GM18868 (cell line): ENCODE results near the gene CD300LF.

Source experiments
- ATAC-seq: cut with Tn5 transposase; IDR thresholded peaks from one replicate; pipeline ENCODE4 v1.9.1; 2021; ENCODE audit warnings: mild to moderate bottlenecking, moderate library complexity; ENCODE audit not compliant: unreplicated experiment

Gene CD300LF

DNA sequence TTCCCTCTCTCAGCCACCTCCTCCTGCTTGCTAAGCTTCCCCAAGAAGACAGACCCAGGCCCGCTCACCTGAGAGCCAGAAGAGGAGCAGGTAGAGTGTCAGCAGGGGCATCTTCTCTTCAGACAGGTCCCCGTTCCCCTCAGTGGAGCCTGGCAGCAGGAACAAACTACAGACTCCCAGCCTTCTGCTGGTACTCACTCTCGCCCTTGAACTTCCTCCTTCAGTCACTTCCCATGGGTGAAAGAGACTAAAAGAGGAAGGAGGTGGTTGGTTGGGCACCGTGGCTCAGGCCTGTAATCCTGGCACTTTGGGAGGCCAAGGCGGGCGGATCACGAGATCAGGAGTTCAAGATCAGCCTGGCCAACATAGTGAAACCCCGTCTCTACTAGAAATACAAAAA is at the start of gene CD300LF:
Gene CD300LF, minus strand, starts transcription at position 168 of the 400 bp plus-strand sequence. Its CDS starts 57 bp downstream, at position 111.
- ATAC-seq, result no peak

DNA sequence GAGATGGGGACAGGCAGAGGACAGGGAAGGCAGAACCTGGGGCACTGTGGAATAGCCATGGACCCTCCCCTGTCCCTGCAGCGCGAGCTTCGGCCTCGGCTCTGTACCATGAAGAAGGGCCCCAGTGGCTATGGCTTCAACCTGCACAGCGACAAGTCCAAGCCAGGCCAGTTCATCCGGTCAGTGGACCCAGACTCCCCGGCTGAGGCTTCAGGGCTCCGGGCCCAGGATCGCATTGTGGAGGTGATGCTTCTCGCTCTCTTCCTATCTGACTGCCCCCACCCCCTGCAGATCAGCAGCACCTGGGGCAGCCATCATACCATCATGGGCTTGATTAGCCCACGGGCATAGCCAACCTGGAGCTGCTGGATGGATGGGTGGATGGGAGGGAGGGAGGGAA is 49.2 kb upstream of the CD300LF start:
- no peak for ATAC-seq

DNA sequence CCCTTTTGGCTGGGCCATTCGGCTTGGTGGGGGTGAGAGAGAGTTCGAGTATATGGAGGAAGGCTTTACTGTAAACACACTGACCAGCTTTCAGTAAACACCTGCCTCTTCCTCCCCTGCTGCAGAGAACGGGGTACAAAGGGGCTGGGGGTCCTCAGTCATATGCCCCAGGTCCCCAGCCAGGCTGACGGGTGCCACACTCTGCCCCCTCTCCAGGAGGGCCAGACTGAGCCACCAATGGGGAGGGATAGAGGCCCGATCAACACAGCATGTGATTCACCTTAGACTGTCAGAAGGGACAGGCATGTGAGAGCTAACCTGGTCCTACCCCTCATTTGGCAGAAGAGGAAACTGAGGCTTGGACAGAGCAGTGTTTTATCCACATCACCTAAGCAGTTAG is 48.7 kb upstream of the CD300LF start:
- ATAC-seq, result no peak

DNA sequence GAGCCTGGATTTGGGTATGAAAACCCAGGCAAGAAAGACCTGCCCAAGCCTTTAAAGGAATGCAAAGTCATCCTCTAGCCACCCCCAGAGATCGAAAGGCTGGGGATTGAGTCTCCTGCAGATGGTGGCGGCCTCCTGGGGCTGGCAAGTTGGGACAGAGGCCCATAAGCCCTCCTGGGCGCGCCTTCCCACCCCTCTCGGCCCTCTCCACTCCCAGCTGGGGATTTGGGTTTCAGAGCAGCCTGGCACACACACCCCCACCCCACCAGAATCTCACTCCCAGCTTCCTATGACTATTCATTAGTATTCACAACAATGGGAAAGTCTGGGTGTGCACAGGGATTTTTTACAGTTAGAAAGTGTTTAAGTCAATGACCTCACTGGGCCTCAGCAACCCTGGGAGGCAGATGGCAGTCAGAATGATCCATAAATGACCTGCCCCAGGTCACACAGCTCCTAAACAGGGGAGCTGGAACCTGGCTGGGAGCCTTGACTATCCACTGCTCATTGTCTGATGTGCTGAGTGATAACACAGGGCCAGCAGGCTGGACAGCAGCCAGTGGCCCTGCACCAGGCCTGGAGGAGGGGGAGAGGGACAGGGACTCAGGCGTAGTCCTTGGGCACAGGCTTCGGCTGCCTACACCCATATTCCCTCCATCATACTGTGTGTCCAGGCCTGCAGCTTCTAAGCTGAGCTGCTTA is 47.8 kb upstream of the CD300LF start:
- no peak for ATAC-seq

DNA sequence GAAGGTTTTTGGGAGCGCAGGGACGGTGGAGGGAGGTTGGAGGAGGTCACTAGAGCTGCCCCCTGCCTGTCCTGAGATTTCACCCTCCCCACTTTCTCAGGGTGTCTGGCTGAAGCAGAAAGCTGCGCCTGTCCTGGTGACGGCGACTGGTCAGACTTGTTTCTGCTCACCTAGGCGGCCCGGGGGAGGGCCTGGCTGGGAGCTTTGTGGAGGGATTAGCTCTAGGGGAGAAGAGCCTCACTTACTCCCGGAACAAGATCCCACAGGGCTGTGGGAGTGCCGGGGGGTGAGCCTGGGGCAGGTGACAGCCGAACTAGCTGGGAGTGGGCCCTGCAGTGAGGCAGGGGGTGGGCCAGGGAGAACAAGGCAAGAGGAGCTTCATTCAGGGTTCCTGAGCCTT is 47.2 kb upstream of the CD300LF start:
- ATAC-seq, result no peak

DNA sequence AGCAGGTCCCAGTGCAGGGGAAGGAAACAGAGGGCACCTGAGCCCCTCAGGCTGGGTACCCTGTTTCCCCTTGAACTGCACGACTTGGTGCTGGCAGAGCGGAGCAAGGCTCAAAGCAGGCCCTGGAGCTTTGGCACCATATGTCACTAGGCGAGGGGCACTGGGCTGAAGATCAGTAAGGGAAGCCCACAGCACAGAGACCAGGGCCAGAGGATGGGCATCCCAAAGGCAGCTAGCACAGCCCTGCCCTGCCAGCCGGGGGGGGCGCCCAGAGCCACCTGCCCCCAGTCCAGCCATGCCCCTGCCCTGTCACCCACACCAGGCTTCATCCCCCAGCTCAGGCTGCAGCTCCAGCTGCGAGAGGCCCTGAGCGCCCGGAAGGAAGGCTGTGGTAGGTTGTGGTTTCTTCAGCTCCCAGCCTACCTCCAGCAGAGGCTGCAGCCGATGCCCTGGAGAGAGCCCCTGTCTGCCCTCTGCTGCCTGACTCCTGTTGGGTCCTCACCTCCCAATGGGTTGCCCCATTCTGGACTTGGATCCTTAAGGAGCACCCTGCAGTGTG is 46.6 kb upstream of the CD300LF start:
- ATAC-seq, result peak; percentile 57

DNA sequence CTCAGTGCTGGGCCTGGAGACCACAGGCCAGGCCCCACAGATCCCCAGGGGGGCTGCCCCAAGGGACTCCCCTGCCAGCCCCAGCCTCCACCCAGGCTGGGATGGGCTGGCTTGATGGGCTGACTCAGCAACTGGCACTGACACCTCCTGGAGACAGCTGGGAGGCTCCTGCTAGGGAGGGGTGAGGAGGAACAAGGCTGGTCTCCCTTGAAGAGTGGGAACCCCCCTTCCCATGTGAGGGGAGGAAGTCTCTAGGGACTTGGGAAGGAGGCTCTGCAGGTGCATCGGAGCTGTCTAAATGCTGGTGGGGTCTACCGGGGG is 46.1 kb upstream of the CD300LF start:
- ATAC-seq, result peak; percentile 27

DNA sequence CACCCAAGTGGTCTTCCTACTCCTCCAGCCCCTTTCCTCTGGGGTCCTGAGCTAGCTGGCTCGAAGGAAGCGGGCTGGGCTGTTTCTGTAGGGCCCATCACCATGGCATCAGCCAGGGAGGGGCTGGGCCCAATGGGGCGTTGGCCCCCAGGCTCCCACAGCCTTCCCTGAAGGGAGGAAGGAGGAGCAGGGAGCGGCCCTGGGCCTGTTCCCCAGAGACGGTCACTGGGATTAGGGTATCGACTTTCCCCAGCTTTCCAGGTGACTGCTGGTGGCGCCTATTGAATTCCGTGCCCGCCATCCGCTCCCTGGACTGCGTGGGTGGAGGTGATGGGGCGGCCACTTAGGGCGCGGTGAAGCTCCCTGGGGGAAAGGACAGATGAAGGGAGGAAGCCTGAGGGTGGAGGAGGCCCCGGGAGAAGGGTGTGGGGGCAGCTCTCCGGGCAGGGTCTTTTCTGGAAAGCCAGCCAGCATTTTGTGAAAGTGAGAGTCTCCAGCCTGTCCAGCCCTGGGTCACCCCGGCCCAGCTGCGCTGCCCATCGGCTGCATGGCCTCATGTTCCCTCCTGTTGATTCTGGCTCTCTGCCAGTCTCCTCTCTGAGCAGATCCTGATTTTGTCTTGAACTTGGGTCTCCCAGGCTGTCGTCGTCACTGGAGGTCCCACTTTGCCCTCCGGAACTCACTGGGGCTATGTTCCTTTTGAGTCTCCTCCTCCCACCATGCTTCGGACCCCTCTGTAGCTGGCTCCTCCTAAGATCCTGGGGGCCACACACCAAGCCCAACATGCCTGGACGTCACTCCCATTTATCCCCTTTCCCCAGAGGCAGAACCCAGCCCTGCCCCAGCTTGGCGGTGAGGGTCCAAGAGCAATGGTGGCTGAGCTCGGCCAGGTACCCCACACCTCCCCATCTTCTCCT is 45.5 kb upstream of the CD300LF start:
- no peak for ATAC-seq

DNA sequence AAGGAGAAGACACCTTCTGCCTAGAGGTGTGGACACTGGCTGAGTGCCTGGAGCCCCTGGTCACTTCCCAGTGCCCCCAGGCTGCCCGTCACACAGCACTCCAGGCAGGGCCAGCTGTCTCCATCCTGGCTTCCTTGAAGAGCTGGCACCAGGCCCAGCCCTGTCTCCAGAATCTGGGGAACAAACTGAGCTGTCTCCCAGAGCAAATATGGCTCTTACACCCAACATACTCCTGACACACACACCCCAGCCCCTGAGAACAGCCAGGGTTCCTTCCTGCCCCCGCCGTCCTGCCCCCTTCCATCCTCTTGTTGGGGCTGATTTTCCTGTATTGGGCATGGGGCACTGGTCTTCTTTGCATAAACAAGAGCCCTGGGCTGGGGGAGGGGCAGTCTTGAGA is 44.8 kb upstream of the CD300LF start:
- ATAC-seq, result no peak

DNA sequence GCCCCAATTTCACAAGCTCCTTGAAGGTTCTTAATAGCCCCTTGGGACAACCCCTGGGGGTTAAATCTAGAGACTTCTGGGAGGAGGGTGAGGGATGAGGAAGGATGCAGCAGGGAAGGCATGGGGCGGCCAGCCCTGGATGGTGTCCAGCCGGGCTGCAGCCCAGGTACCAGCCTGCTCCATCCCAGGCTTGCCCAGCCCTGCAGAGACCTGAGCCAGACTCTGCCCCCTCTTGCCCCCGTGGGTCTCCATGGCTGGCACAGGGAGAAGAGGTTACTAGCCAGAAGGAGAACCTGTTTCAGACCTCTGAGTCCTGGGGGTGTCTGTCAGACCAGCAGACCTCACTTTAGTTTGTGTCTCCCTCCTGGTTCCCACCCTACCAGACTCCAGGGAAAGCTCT is 44.2 kb upstream of the CD300LF start:
- no peak for ATAC-seq

DNA sequence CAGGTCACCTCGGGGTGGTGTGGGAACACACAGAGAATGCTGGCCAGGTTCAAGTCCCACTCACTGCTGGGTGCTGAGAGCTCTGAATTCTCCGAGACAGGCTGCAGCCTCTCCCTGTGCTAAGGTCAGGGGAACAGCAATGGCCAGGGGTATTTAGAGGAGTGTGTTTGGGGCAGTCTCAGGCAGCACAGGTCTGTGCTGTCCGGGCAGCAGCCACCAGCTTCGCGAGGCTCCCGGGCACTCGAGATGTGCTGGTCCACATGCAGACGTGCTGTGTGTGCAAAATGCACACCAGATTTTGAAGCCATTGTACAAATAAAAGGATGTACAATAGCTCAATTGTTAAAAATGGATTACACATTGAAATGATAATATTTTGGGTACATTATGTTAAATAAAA is 42.8 kb upstream of the CD300LF start:
- ATAC-seq, result no peak

DNA sequence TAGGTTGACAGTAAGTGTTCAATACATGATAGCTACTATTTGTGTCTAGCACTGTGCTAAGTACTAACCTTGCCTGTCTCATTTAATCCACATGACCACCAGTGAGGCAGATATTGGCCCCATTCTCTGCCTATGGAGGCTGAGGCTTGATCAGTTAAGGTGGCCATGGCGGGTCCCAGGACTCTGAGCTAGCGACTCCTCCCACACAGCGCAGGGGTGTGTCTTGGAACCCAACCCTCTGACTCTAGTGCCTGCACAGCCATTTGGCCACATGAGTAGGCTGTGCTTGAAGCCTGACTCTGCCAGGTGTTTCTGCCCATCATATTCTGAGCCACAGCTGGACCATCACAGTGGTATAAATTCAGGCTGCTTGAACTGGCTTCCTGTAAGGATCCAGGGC is 42.1 kb upstream of the CD300LF start:
- no peak for ATAC-seq

DNA sequence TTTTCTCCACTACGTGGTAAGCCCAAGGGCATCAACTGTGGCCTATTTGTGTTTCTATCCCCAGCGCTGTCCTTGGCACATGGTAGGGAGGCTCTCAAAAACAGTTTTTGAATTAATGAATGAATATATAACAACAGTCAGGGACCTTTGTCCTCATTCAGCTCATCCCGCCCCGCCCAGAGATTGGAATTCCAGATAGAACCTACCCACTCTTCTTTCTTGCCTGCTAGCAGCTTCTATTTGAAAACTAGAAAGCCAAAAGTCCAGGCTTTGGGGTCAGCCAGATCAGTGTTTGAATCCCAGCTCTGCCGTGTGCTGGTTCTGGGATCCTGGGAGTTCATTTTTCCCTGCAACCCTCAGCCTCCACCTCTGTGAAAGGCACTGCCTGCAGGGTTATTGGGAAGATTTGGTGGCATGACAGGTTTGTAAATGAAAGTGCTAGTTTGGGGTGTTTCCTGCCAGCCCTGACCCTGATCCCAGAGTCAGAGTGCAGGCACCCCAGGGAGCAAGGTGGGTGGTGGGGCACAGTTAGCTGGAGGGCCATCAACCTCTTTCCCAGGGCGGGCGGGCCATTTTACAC is 40.2 kb upstream of the CD300LF start:
- no peak for ATAC-seq

DNA sequence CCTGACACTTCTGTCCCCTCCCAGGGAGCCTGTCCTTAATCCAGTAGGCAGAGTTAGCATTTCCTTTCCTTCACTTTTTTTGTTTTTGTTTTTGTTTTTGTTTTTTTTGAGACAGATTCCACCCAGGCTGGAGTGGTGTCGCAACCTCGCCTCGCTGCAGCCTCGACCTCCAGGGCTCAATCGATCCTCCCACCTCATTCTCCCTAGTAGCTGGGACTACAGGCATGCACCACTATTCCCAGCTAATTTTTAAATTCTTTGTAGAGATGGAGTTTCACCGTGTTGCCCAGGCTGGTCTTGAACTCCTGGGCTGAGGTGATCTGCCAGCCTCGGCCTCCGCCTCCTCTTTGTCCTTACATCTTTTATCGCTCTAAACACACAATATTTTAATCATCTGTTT is 39.7 kb upstream of the CD300LF start:
- ATAC-seq, result no peak

DNA sequence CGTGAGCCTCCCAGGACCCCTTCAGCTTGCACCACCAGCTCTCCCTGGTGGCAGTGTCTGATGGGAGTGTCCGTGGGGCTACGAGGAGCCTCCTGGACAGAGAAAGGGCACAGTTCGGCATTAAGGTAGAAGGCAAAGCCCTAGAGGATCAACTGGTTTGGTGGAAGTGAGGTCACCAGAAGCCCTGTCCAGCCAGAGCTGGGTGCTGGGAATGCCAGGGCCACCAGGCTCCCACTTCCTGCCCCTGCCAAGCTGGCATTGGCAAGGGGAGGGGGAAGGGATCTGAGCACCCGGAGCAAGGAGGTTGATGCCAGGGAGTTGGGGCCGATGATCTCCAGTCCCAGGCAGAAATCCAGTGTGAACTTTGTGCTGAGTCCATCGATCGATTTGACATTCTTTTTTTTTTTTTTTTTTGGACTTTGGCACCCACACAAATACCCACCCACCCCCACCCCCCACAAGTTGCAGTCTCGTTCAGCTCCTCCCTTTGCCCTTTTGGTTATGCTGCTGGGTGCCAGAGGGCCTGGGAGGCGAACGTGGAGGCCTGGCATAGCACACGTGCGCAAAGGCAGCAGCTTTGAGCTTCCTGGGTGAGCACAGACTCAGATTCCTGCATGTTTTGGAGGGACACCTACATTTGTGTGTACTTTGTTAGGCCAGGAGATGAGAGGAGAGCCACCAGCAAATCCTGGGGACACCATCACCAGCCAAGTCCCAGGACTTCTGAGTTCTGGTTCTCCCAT is 37.8 kb upstream of the CD300LF start:
- ATAC-seq, result no peak

DNA sequence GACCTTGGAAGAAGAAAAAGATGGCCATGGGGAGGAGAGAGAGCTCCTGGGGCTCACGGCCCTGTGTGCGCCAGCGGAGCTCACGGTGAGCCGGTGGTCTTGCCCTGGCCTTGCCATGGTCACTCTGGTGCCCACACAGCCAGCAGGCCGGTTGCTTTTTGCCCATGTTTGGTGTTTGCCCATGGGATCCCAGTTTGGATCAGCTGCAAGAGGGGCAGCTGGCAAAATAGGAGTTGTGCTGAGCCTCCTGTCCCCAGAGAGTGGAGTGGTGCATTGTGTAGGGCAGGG is 37.3 kb upstream of the CD300LF start:
- no peak for ATAC-seq

DNA sequence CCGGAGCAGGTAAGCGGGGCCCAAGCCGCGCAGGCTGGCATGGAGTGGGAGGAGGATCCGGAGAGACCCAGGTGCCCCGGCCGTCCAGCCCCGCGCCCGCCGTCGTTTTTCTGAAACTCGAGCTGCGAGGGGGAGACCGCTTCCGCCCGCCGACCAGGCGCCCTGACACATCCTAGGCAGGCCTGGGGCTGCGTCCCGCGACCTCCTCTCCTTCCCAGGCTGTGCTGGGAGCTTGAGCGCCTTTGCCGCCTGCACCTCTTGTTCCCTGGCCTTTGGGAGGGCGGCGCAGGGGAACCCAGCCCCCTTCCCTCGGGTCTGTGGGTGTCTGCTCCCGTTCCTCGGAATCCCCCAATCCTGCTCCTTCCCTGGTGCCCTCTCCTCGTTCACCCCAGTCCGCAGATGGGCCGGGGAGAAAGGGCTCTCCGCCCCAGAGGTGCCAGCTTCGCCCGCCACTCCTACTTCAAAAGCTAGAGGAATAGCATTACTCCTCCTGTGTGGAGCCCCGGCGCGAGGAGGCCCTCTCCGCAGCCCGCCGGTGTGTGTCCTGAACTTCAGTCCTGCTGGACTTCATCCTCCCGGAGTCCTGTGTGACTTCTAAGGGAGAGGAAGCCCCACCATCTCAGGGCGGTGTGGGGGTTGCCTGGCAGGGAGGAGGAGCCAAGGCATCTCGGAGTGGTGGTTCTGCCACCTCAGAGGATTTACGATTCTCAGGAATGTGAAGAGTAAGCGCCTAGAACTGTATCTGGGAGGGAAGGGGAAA is 36.7 kb upstream of the CD300LF start:
- ATAC-seq, result peak; percentile 14

DNA sequence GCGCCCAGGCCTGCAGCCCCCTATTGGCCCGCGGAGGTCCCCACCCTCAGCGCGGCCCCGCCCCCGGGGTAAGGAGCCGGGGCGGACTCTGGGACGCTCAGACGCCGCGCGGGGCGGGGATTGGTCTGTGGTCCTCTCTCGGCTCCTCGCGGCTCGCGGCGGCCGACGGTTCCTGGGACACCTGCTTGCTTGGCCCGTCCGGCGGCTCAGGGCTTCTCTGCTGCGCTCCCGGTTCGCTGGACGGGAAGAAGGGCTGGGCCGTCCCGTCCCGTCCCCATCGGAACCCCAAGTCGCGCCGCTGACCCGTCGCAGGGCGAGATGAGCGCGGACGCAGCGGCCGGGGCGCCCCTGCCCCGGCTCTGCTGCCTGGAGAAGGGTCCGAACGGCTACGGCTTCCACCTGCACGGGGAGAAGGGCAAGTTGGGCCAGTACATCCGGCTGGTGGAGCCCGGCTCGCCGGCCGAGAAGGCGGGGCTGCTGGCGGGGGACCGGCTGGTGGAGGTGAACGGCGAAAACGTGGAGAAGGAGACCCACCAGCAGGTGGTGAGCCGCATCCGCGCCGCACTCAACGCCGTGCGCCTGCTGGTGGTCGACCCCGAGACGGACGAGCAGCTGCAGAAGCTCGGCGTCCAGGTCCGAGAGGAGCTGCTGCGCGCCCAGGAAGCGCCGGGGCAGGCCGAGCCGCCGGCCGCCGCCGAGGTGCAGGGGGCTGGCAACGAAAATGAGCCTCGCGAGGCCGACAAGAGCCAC is 36.0 kb upstream of the CD300LF start, which contains the start of gene NHERF1:
Gene NHERF1, plus strand, starts transcription at position 100 of the 750 bp plus-strand sequence. Its CDS starts 219 bp downstream, at position 319.
- peak; percentile 80 for ATAC-seq

DNA sequence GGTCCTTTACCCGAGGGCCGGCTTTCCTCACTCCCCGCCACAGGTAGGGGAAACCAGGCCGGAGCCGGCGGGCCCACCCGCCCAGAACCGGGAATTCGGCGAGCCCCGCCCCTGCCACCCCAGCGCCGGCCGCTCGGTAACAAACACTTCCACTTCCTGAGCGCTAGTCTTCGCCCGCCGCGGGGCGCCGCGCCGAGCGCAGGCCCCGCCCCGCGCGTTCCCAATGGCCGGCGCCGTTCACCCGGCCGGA is 35.5 kb upstream of the CD300LF start:
- ATAC-seq, result no peak

DNA sequence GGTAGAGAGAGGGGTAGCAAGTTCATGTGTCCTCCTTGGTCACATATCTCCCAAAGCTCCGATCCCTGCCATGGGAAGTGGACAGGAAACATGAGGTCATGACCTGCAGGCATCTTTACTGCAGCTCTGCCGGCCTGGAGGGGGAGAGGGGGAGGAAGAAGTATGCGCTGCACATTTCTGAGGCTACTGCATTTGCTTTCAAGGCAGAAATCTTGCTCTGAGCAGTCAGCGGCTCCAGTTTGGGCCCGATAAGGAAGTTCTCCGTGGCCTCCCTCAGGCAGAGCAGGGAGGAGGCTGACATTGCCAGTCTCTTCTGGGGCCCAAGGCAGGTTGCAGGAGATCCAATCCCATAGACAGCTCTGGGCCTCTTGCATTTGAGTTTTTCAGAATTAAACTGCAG is 34.2 kb upstream of the CD300LF start:
- no peak for ATAC-seq
